Measurements from ENCODE around the gene SYNPR. TPM values are rescaled to one million over a fixed set of nuclear protein-coding genes. Genes with fewer than 3 reads are reported as not detected.

SYNPR gene
- total RNA-seq, 2 experiments from 2014 or later = not detected

- no peak overlapping the region for H3K4me3 Mint-ChIP-seq
- no peaks in the 10 kb centered on the region for H3K36me3 Mint-ChIP-seq (ENCODE audit: low read depth)
- POLR2A ChIA-PET = no interaction called here
- H3K4me1 Mint-ChIP-seq = no peaks in the 10 kb centered on the region
- H3K9me3 Mint-ChIP-seq = no peaks in the 10 kb centered on the region
- no peak overlapping the region for H3K27ac Mint-ChIP-seq
- CTCF ChIA-PET = no interaction called here
- DNase-seq = no peak
- H3K27me3 Mint-ChIP-seq = no peaks in the 10 kb centered on the region
Measured at GRCh38 chr3:63471781-63472180, 193.7 kb downstream of the SYNPR start.

GRCh38 chr3:63473641-63474166, 195.6 kb downstream of the SYNPR start:
- no peaks in the 10 kb centered on the region for H3K36me3 Mint-ChIP-seq (ENCODE audit: low read depth)
- POLR2A ChIA-PET = no interaction called here
- H3K27me3 Mint-ChIP-seq = no peaks in the 10 kb centered on the region
- no peaks in the 10 kb centered on the region for H3K4me1 Mint-ChIP-seq
- DNase-seq = no peak
- no peak overlapping the region for H3K27ac Mint-ChIP-seq
- H3K9me3 Mint-ChIP-seq = no peaks in the 10 kb centered on the region
- no peak overlapping the region for H3K4me3 Mint-ChIP-seq
- CTCF ChIA-PET = no interaction called here

- Mint-ChIP-seq H3K9me3 (no peaks in the 10 kb centered on the region), H3K27me3 (no peaks in the 10 kb centered on the region), H3K4me3 (no peak overlapping the region), H3K36me3 (ENCODE audit: low read depth) (no peaks in the 10 kb centered on the region), H3K4me1 (no peaks in the 10 kb centered on the region), H3K27ac (no peak overlapping the region)
- CTCF ChIA-PET = no interaction called here
- POLR2A ChIA-PET = no interaction called here
- DNase-seq = no peak
Measured at GRCh38 chr3:63474828-63475518, 196.9 kb downstream of the SYNPR start.

GRCh38 chr3:63477494-63478129, 199.5 kb downstream of the SYNPR start:
- ChIA-PET CTCF (interaction anchor here (1.7 kb wide), 1 partner anchor 10 kb away, joined by 4 read pairs; no protein-coding TSS in a partner anchor), POLR2A (no interaction called here)
- no peak overlapping the region for H3K4me3 Mint-ChIP-seq
- no peak overlapping the region for H3K27ac Mint-ChIP-seq
- H3K4me1 Mint-ChIP-seq = no peaks in the 10 kb centered on the region
- H3K9me3 Mint-ChIP-seq = no peaks in the 10 kb centered on the region
- no peaks in the 10 kb centered on the region for H3K36me3 Mint-ChIP-seq (ENCODE audit: low read depth)
- DNase-seq = no peak
- H3K27me3 Mint-ChIP-seq = no peaks in the 10 kb centered on the region

- H3K36me3 Mint-ChIP-seq (ENCODE audit: low read depth) = no peaks in the 10 kb centered on the region
- H3K4me3 Mint-ChIP-seq = no peak overlapping the region
- no peak overlapping the region for H3K27ac Mint-ChIP-seq
- ChIA-PET CTCF (interaction anchor here (0.6 kb wide), 1 partner anchor 16 kb away, joined by 3 read pairs; no protein-coding TSS in a partner anchor), POLR2A (no interaction called here)
- no peaks in the 10 kb centered on the region for H3K9me3 Mint-ChIP-seq
- no peak for DNase-seq
- no peaks in the 10 kb centered on the region for H3K4me1 Mint-ChIP-seq
- no peaks in the 10 kb centered on the region for H3K27me3 Mint-ChIP-seq
Measured at GRCh38 chr3:63478990-63479660, 201.0 kb downstream of the SYNPR start.

- H3K4me3 Mint-ChIP-seq = no peak overlapping the region
- H3K4me1 Mint-ChIP-seq = no peaks in the 10 kb centered on the region
- no peak for DNase-seq
- no peaks in the 10 kb centered on the region for H3K9me3 Mint-ChIP-seq
- H3K27ac Mint-ChIP-seq = no peak overlapping the region
- H3K27me3 Mint-ChIP-seq = no peaks in the 10 kb centered on the region
- ChIA-PET POLR2A (no interaction called here), CTCF (no interaction called here)
- H3K36me3 Mint-ChIP-seq (ENCODE audit: low read depth) = no peaks in the 10 kb centered on the region
Measured at GRCh38 chr3:63479661-63480035, 201.5 kb downstream of the SYNPR start.

GRCh38 chr3:63481627-63482026, 203.5 kb downstream of the SYNPR start:
- H3K27me3 Mint-ChIP-seq = no peaks in the 10 kb centered on the region
- H3K27ac Mint-ChIP-seq = no peak overlapping the region
- no peaks in the 10 kb centered on the region for H3K9me3 Mint-ChIP-seq
- DNase-seq = no peak
- ChIA-PET POLR2A (no interaction called here), CTCF (no interaction called here)
- no peaks in the 10 kb centered on the region for H3K4me1 Mint-ChIP-seq
- H3K4me3 Mint-ChIP-seq = no peak overlapping the region
- H3K36me3 Mint-ChIP-seq (ENCODE audit: low read depth) = no peaks in the 10 kb centered on the region

- DNase-seq = no peak
- Mint-ChIP-seq H3K36me3 (ENCODE audit: low read depth) (no peaks in the 10 kb centered on the region), H3K27ac (no peak overlapping the region), H3K27me3 (no peaks in the 10 kb centered on the region), H3K4me3 (no peak overlapping the region), H3K9me3 (no peaks in the 10 kb centered on the region), H3K4me1 (no peaks in the 10 kb centered on the region)
- CTCF ChIA-PET = no interaction called here
- POLR2A ChIA-PET = no interaction called here
Measured at GRCh38 chr3:63482341-63482740, 204.2 kb downstream of the SYNPR start.

GRCh38 chr3:63492464-63492863, 214.4 kb downstream of the SYNPR start:
- Mint-ChIP-seq H3K4me3 (no peak overlapping the region), H3K9me3 (peaks cover 2% of the 10 kb centered on the region), H3K27me3 (no peaks in the 10 kb centered on the region), H3K36me3 (ENCODE audit: low read depth) (no peaks in the 10 kb centered on the region), H3K4me1 (no peaks in the 10 kb centered on the region), H3K27ac (no peak overlapping the region)
- POLR2A ChIA-PET = no interaction called here
- CTCF ChIA-PET = interaction anchor here (0.8 kb wide), 1 partner anchor 42 kb away, joined by 3 read pairs; no protein-coding TSS in a partner anchor
- no peak for DNase-seq

GRCh38 chr3:63493101-63493500, 215.0 kb downstream of the SYNPR start:
- no peaks in the 10 kb centered on the region for H3K36me3 Mint-ChIP-seq (ENCODE audit: low read depth)
- no peak for DNase-seq
- POLR2A ChIA-PET = no interaction called here
- CTCF ChIA-PET = interaction anchor here (0.8 kb wide), 1 partner anchor 43 kb away, joined by 3 read pairs; no protein-coding TSS in a partner anchor
- no peaks in the 10 kb centered on the region for H3K27me3 Mint-ChIP-seq
- H3K4me3 Mint-ChIP-seq = no peak overlapping the region
- H3K4me1 Mint-ChIP-seq = no peaks in the 10 kb centered on the region
- no peak overlapping the region for H3K27ac Mint-ChIP-seq
- peaks cover 2% of the 10 kb centered on the region for H3K9me3 Mint-ChIP-seq

- Mint-ChIP-seq H3K4me1 (no peaks in the 10 kb centered on the region), H3K9me3 (peaks cover 4% of the 10 kb centered on the region), H3K4me3 (no peak overlapping the region), H3K36me3 (ENCODE audit: low read depth) (no peaks in the 10 kb centered on the region), H3K27me3 (no peaks in the 10 kb centered on the region), H3K27ac (no peak overlapping the region)
- POLR2A ChIA-PET = no interaction called here
- DNase-seq = no peak
- CTCF ChIA-PET = no interaction called here
Measured at GRCh38 chr3:63494646-63495045, 216.5 kb downstream of the SYNPR start.

- no peak overlapping the region for H3K4me3 Mint-ChIP-seq
- no peaks in the 10 kb centered on the region for H3K4me1 Mint-ChIP-seq
- H3K27me3 Mint-ChIP-seq = no peaks in the 10 kb centered on the region
- CTCF ChIA-PET = no interaction called here
- H3K9me3 Mint-ChIP-seq = peaks cover 2% of the 10 kb centered on the region
- DNase-seq = no peak
- H3K36me3 Mint-ChIP-seq (ENCODE audit: low read depth) = no peaks in the 10 kb centered on the region
- H3K27ac Mint-ChIP-seq = no peak overlapping the region
- POLR2A ChIA-PET = no interaction called here
Measured at GRCh38 chr3:63497641-63498040, 219.5 kb downstream of the SYNPR start.

GRCh38 chr3:63500196-63500595, 222.1 kb downstream of the SYNPR start:
- Mint-ChIP-seq H3K9me3 (peaks cover 2% of the 10 kb centered on the region), H3K27ac (no peak overlapping the region)
- CTCF ChIA-PET = no interaction called here

More at GRCh38 chr3:63500196-63500595, 222.1 kb downstream of the SYNPR start:
- POLR2A ChIA-PET = no interaction called here
- no peaks in the 10 kb centered on the region for H3K4me1 Mint-ChIP-seq
- no peak overlapping the region for H3K4me3 Mint-ChIP-seq
- DNase-seq = no peak
- H3K27me3 Mint-ChIP-seq = no peaks in the 10 kb centered on the region
- no peaks in the 10 kb centered on the region for H3K36me3 Mint-ChIP-seq (ENCODE audit: low read depth)

Measured in activated CD4-positive, alpha-beta T cell treated with anti-CD3 and anti-CD28 coated beads, Interleukin-2, amount 10 ng/mL, durations not matched to agents 7 days and 5 days (primary cell).